Breast epithelium (tissue), 4 donors: ENCODE results near the gene RBM19. TPM values are rescaled to one million over a fixed set of nuclear protein-coding genes. Genes with fewer than 3 reads are reported as not detected.
"Not testable (repeated sequence)": the region's sequence is repeated elsewhere in the genome, so short reads cannot be mapped to it uniquely, and the experiment has no call there.

Experiments
- DNase-seq, 2 donors: peaks; one replicate each; pipeline ENCODE4 v3.0.0-alpha.2; 2019; ENCODE audit warnings: low spot score in 2 of 2
- H3K27ac ChIP-seq, 2 donors: fragments of 200-600 bp; sonication (generic) in 1 of 2; one replicate each; pipeline ENCODE4 v1.5.1; 2016 to 2019; ENCODE audit warnings: mild to moderate bottlenecking in 1 of 2
- H3K27me3 ChIP-seq, 2 donors: fragments of 200-600 bp; sonication (generic) in 1 of 2; one replicate each; pipeline versions ENCODE4 v1.5.1 to v1.6.0; 2017 to 2019; ENCODE audit warnings: control low read depth in 1 of 2, mild to moderate bottlenecking in 1 of 2
- H3K36me3 ChIP-seq: fragments of 200-600 bp; one replicate; pipeline ENCODE4 v1.5.1; 2019
- H3K4me1 ChIP-seq, 2 donors: fragments of 200-600 bp; sonication (generic); one replicate each; pipeline ENCODE4 v1.5.1; 2016 to 2019; ENCODE audit warnings: control low read depth in 1 of 2
- H3K4me3 ChIP-seq, 3 donors: fragments of 200-600 bp; sonication (generic); 1 replicate in 2 of 3; 2 replicates in 1 of 3; pipeline ENCODE4 v1.5.1; 2016 to 2019; ENCODE audit warnings: mild to moderate bottlenecking in 3 of 3, moderate library complexity in 2 of 3
- H3K9me3 ChIP-seq, 2 donors: fragments of 200-600 bp; sonication (generic) in 1 of 2; one replicate each; pipeline ENCODE4 v1.5.1; 2016 to 2019; ENCODE audit warnings: control low read depth in 1 of 2
- POLR2A ChIP-seq: fragments of 450-650 bp; IDR thresholded peaks from one replicate; pipeline ENCODE4 v1.6.1; 2016; ENCODE audit warnings: antibody characterized with exemption, mild to moderate bottlenecking, moderate library complexity
- POLR2AphosphoS5 ChIP-seq, 3 donors: sonication (generic); formaldehyde crosslinking; IDR thresholded peaks; one replicate each; pipeline ENCODE4 v1.6.1; 2017; ENCODE audit warnings: antibody characterized with exemption in 3 of 3
- intact Hi-C: fragments of 100-400 bp; cut with DNase I; formaldehyde crosslinking; loops from one replicate; pipeline ENCODE4 v1.15.1; 2023; ENCODE audit warnings: low total_unique reads
- total RNA-seq, 3 donors: library from RNA; depleted of rRNA; stranded (reverse); fragments of >200 nt; gene quantifications; one replicate each; pipeline ENCODE4 v1.1.0, GENCODE V29; 2016
- TF ChIP-seq, protein P1 (sequence below), 3 donors: fragments of 450-650 bp; IDR thresholded peaks; one replicate each; pipeline ENCODE4 v1.5.1; 2016 to 2017; ENCODE audit warnings: antibody characterized with exemption in 3 of 3, mild to moderate bottlenecking in 3 of 3, moderate library complexity in 3 of 3

Gene RBM19
- total RNA-seq, 3 donors from 2014 or later, result 28.8 to 43.3 (median 42.6) TPM

DNA sequence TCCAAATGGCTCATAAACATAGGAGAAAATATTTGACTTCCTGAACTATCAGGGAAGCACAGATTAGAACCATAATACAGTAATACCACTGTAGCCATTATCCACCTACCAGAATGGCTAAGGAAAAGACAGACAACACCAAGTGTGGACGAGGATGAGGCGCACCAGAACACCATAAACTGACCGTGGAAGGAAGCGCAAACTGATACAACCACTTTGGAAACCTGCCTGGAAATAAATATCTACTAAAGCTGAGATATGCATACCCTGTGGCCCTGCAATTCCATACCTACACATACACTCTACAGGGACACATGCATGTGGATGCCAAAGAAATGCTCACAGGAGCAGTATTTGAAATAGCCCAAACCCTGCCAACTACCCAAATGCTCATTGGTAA is 60.3 kb downstream of the RBM19 start:
- DNase-seq, result no peak
- intact Hi-C loops, result no loop called here
- H3K36me3 ChIP-seq, result no peaks in the 10 kb centered on the region
- H3K27ac ChIP-seq, result no peak overlapping the region
- H3K4me3 ChIP-seq, result no peak overlapping the region
- no peaks in the 10 kb centered on the region for H3K4me1 ChIP-seq
- H3K27me3 ChIP-seq, result no peaks in the 10 kb centered on the region
- TF ChIP-seq POLR2AphosphoS5 (IDR thresholded peaks at IDR 0.05), result no peak
- TF ChIP-seq, protein P1, sequence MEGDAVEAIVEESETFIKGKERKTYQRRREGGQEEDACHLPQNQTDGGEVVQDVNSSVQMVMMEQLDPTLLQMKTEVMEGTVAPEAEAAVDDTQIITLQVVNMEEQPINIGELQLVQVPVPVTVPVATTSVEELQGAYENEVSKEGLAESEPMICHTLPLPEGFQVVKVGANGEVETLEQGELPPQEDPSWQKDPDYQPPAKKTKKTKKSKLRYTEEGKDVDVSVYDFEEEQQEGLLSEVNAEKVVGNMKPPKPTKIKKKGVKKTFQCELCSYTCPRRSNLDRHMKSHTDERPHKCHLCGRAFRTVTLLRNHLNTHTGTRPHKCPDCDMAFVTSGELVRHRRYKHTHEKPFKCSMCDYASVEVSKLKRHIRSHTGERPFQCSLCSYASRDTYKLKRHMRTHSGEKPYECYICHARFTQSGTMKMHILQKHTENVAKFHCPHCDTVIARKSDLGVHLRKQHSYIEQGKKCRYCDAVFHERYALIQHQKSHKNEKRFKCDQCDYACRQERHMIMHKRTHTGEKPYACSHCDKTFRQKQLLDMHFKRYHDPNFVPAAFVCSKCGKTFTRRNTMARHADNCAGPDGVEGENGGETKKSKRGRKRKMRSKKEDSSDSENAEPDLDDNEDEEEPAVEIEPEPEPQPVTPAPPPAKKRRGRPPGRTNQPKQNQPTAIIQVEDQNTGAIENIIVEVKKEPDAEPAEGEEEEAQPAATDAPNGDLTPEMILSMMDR (IDR thresholded peaks at IDR 0.05), result no peak
- TF ChIP-seq POLR2A, result no peak
- no peaks in the 10 kb centered on the region for H3K9me3 ChIP-seq

DNA sequence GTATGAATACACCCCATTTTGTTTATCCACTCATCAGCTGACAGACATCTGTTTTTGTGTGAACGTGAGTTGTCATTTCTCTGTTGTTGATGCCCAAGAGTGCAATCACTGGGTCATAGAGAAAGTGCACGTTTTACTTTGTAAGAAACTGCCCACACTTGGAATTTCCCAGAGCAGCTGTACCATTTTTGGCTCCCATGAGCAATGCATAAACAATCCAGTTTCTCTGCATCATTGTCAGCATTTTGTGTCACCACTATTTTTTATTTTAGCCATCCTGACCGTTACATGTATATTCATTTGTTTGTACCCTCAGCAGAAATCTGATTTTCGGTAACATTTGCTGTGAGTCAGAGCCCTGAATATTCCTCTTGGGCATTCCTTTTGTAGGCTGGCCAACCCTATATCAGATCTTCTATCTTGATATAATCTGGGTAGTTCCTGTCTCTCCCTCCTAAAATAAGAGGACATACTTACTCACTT is 62.7 kb downstream of the RBM19 start:
- TF ChIP-seq POLR2A (no peak), POLR2AphosphoS5 (IDR thresholded peaks at IDR 0.05) (no peak)
- TF ChIP-seq, protein P1 (IDR thresholded peaks at IDR 0.05), result no peak
- H3K9me3 ChIP-seq, result no peaks in the 10 kb centered on the region

DNA sequence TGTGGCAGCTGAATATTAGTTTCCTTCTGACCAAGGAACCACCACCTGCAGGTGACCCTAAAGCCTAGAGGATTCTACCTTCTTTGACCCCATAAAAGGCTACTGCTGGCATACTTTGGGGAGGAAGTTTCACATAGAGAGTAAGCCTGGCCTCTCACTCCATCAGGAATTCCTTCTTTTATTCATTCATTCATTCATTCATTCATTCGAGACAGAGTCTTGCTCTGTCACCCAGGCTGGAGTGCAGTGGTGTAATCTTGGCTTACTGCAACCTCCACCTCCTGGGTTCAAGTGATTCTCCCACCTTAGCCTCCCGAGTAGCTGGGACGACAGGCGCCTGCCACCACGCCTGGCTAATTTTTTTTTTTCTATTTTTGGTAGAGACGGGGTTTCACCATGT is 64.8 kb downstream of the RBM19 start:
- intact Hi-C loops, H3K36me3 ChIP-seq: not testable (repeated sequence)

More for the DNA sequence above, 62.7 kb downstream of the RBM19 start:
- no peaks in the 10 kb centered on the region for H3K27me3 ChIP-seq
- DNase-seq, result no peak
- H3K36me3 ChIP-seq, result no peaks in the 10 kb centered on the region
- H3K27ac ChIP-seq, result no peak overlapping the region
- intact Hi-C loops, result no loop called here
- H3K4me1 ChIP-seq, result no peaks in the 10 kb centered on the region
- no peak overlapping the region for H3K4me3 ChIP-seq

DNA sequence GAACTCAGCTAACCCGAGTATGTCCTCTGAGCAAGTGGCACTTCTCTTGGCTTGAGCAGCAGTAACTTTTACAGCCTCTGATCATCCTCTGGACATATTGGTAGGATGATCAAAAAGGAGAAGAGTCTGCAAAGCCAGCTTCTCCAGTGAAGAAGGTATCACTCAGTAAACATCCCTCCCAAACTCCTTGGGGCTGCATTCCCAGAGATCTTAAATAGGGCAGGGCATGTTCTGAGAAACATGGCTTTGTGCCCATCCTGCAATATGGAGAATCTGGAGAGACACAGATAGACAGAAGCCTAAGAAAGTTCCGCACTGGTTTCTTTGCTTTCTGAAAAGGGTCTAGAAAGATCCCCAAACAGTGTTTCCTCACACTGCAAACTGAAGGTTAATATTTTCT is 65.4 kb downstream of the RBM19 start:
- Histone ChIP-seq H3K4me3 (no peak overlapping the region), H3K27me3 (no peaks in the 10 kb centered on the region), H3K36me3 (no peaks in the 10 kb centered on the region), H3K4me1 (no peaks in the 10 kb centered on the region), H3K9me3 (no peaks in the 10 kb centered on the region), H3K27ac (peak overlapping the region; percentile 36 to 38)
- no peak for DNase-seq
- intact Hi-C loops, result no loop called here
- no peak for TF ChIP-seq POLR2A
- TF ChIP-seq, protein P1 (IDR thresholded peaks at IDR 0.05), result no peak
- no peak for TF ChIP-seq POLR2AphosphoS5 (IDR thresholded peaks at IDR 0.05)

More for the DNA sequence above, 64.8 kb downstream of the RBM19 start:
- not testable (repeated sequence) for H3K27me3 ChIP-seq, H3K27ac ChIP-seq, H3K4me3 ChIP-seq, H3K4me1 ChIP-seq, DNase-seq, H3K9me3 ChIP-seq

DNA sequence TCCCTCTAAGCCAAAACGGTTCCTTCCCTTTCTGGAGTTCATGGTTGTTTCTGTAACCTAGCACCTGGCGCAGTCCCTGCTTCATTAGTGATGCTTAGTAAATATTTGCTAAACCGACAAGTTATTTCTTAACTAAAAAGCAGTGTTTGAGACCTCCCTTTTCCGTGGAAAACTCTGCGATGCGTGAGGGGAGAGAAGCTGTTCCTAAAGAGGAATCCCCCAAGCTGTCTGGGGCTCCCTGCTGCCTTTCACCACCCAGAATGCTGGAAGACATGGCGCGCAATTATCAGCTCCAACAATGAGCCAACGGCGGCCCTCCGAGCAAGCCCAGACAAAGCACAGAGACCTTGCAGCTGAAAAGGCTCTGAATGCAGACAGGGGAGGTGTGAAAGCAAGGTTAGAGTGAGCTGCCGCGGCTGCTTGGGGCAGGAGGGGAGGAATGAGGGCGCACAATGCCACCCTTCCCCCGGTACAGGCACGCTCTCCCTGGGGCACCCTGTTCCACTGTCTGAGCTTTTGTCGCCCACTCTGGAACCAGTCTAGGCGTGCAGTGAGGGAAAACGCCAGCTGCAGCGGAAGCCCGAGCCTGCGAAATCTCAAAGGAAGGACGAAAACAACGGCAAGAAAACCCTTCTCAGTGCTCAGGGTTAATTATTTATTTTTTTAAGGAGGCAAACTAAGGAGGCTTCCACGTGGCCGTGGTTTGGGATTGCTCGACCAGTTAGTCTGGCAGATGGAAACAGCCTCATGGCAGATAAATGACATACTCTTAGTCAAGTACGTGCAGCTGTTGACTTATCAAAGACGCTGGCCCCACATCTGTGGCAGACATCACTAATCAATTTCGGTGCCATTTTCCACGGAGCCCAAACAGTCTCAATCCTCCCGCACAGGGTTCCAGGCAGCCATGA is 66.3 kb downstream of the RBM19 start:
- Histone ChIP-seq H3K36me3 (no peaks in the 10 kb centered on the region), H3K9me3 (no peaks in the 10 kb centered on the region), H3K4me1 (no peaks in the 10 kb centered on the region), H3K27me3 (no peaks in the 10 kb centered on the region), H3K4me3 (peak overlapping the region in 2 of 3 donors; percentile 14 to 19), H3K27ac (peak overlapping the region; percentile 36 to 38)
- TF ChIP-seq POLR2A (no peak), POLR2AphosphoS5 (IDR thresholded peaks at IDR 0.05) (no peak)
- TF ChIP-seq, protein P1 (IDR thresholded peaks at IDR 0.05), result no peak
- peak in 1 of 2 donors; percentile 26 for DNase-seq
- intact Hi-C loops, result no loop called here
